GM21381 (cell line): Measurements from ENCODE around the gene GGTLC1.
"Not testable (repeated sequence)": the region's sequence is repeated elsewhere in the genome, so short reads cannot be mapped to it uniquely, and the experiment has no call there.

Experiments
- ATAC-seq: cut with Tn5 transposase; IDR thresholded peaks from one replicate; pipeline ENCODE4 v1.9.1; 2021; ENCODE audit warnings: mild to moderate bottlenecking, moderate library complexity; ENCODE audit not compliant: unreplicated experiment

The GGTLC1 gene

GRCh38 chr20:23995291-23995690 lies 6.7 kb upstream of the GGTLC1 start:
- not testable (repeated sequence) for ATAC-seq

GRCh38 chr20:23994001-23994633 lies 5.5 kb upstream of the GGTLC1 start:
- ATAC-seq, result not testable (repeated sequence)

- ATAC-seq, result not testable (repeated sequence)
Measured at GRCh38 chr20:23993440-23993839, 4.9 kb upstream of the GGTLC1 start.

- not testable (repeated sequence) for ATAC-seq
Measured at GRCh38 chr20:23990296-23990695, 1.7 kb upstream of the GGTLC1 start.

- ATAC-seq, result not testable (repeated sequence)
Measured at GRCh38 chr20:23988966-23989365, 387 bp upstream of the GGTLC1 start.

GRCh38 chr20:23986716-23987115 lies 1.9 kb downstream of the GGTLC1 start:
- ATAC-seq, result not testable (repeated sequence)

- ATAC-seq, result not testable (repeated sequence)
Measured at GRCh38 chr20:23986310-23986709, 2.3 kb downstream of the GGTLC1 start.

- not testable (repeated sequence) for ATAC-seq
Measured at GRCh38 chr20:23985790-23986225, 2.8 kb downstream of the GGTLC1 start.

- ATAC-seq, result not testable (repeated sequence)
Measured at GRCh38 chr20:23985066-23985789, 3.4 kb downstream of the GGTLC1 start.

- not testable (repeated sequence) for ATAC-seq
Measured at GRCh38 chr20:23984476-23985023, 4.0 kb downstream of the GGTLC1 start.

- ATAC-seq, result not testable (repeated sequence)
Measured at GRCh38 chr20:23982112-23983018, 6.2 kb downstream of the GGTLC1 start.

GRCh38 chr20:23981526-23981925 lies 7.1 kb downstream of the GGTLC1 start:
- ATAC-seq, result not testable (repeated sequence)

- not testable (repeated sequence) for ATAC-seq
Measured at GRCh38 chr20:23981014-23981413, 7.6 kb downstream of the GGTLC1 start.

GRCh38 chr20:23979899-23980811 lies 8.4 kb downstream of the GGTLC1 start:
- not testable (repeated sequence) for ATAC-seq

- ATAC-seq, result not testable (repeated sequence)
Measured at GRCh38 chr20:23979380-23979779, 9.2 kb downstream of the GGTLC1 start.

GRCh38 chr20:23978457-23978856 lies 10.1 kb downstream of the GGTLC1 start:
- ATAC-seq, result not testable (repeated sequence)

GRCh38 chr20:23974966-23975365 lies 13.6 kb downstream of the GGTLC1 start:
- no peak for ATAC-seq

- no peak for ATAC-seq
Measured at GRCh38 chr20:23971310-23971709, 17.3 kb downstream of the GGTLC1 start.

- ATAC-seq, result no peak
Measured at GRCh38 chr20:23970049-23970448, 18.5 kb downstream of the GGTLC1 start.

- ATAC-seq, result no peak
Measured at GRCh38 chr20:23967616-23967979, 21.0 kb downstream of the GGTLC1 start.
